ENCODE results near the gene ATG2B. TPM values are rescaled to one million over a fixed set of nuclear protein-coding genes. Genes with fewer than 3 reads are reported as not detected.

The ATG2B gene
- total RNA-seq, 1 donor from 2014 or later: 19.9 TPM

DNA sequence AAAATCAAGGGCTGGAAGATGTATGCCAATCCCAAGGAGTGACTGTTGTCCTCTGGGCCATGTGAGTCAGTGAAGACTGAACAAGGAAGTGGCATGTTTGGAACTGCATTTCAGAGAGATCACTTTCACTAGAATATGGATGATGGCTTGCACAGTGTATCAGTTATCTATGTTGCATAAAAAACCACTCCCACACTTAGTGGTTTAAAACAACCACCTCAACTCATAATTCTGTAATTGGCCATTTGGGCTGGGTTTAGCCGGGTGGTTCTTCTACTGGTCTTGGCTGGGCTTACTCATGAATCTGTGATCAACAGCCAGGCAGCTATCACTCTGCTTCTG, 91.7 kb downstream of the ATG2B start:
- Mint-ChIP-seq H3K9me3 (peaks cover 7% of the 10 kb centered on the region), H3K27ac (no peak overlapping the region), H3K27me3 (no peaks in the 10 kb centered on the region), H3K4me1 (ENCODE audit: unreplicated experiment) (peaks cover 36% of the 10 kb centered on the region), H3K4me3 (no peak overlapping the region), H3K36me3 (no peaks in the 10 kb centered on the region)
- TF ChIP-seq, protein P1, sequence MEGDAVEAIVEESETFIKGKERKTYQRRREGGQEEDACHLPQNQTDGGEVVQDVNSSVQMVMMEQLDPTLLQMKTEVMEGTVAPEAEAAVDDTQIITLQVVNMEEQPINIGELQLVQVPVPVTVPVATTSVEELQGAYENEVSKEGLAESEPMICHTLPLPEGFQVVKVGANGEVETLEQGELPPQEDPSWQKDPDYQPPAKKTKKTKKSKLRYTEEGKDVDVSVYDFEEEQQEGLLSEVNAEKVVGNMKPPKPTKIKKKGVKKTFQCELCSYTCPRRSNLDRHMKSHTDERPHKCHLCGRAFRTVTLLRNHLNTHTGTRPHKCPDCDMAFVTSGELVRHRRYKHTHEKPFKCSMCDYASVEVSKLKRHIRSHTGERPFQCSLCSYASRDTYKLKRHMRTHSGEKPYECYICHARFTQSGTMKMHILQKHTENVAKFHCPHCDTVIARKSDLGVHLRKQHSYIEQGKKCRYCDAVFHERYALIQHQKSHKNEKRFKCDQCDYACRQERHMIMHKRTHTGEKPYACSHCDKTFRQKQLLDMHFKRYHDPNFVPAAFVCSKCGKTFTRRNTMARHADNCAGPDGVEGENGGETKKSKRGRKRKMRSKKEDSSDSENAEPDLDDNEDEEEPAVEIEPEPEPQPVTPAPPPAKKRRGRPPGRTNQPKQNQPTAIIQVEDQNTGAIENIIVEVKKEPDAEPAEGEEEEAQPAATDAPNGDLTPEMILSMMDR (conservative IDR thresholded peaks at IDR 0.05): no peak
- DNase-seq (ENCODE audit: extremely low spot score, unreplicated experiment): no peak

DNA sequence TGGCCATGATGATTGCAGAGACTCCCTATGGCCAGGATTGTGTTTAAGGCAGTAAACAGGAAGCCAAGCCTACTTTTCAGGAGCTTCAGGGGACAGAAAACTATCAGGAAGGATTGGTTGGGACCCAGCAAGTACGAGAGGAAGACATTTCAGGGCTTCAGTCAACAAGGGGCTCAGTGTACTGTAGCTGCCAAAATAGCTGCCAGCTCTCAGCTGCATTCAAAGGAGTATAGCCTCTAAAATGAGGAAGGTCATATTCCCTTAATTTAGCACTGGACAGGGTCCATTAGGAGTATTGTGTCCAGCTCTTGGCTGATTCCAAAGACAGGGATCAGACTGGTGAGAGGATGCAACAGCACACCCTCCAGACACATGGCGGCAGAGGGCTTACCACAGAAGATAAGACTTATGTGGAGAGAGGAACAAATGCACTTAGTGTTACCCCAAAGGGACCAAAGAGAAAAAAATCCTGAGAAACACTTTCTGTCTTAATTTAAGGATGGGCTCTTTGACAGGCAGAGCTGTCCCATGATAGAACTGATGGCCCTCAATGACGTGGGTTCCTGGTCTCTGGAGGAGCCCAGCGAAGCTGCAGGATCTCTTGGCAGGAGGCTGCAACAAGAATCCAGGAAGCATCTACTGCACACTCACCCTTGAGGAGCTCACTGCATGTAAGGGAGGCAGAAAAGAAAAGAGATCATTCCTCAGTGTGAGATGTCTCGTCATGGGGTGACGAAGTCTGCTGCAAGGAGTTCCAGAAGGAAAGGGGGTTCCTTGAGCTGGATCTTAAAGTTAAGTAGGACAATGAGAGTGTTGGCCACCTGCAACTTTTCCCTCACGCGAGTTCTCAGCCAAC, 92.3 kb downstream of the ATG2B start:
- Mint-ChIP-seq H3K4me3 (no peak overlapping the region), H3K27me3 (no peaks in the 10 kb centered on the region), H3K27ac (no peak overlapping the region), H3K4me1 (ENCODE audit: unreplicated experiment) (peaks cover 40% of the 10 kb centered on the region), H3K36me3 (no peaks in the 10 kb centered on the region), H3K9me3 (peaks cover 7% of the 10 kb centered on the region)
- TF ChIP-seq, protein P1 (conservative IDR thresholded peaks at IDR 0.05): no peak
- DNase-seq (ENCODE audit: extremely low spot score, unreplicated experiment): no peak

DNA sequence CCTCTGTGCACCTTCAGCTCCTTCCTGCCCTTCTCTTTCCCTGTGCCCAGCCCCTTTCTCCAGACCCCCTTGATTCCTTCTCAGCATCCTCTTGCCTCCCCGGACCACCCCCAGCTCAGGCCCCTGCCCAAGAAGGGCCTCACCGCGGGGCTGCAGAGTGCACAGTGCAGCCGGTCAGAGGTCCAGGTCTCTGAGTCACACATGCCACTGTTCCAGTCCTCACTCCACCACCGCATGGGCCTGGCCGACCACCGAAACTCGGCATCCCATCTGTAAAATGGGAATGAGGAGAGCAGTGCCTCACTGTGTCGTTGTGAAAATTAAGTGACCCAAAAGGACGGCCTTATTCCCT, 93.8 kb downstream of the ATG2B start:
- DNase-seq (ENCODE audit: extremely low spot score, unreplicated experiment): peak; percentile 61
- Mint-ChIP-seq H3K4me3 (no peak overlapping the region), H3K4me1 (ENCODE audit: unreplicated experiment) (peaks cover 32% of the 10 kb centered on the region), H3K36me3 (no peaks in the 10 kb centered on the region), H3K27me3 (no peaks in the 10 kb centered on the region), H3K27ac (no peak overlapping the region), H3K9me3 (peaks cover 7% of the 10 kb centered on the region)
- TF ChIP-seq, protein P1 (conservative IDR thresholded peaks at IDR 0.05): no peak

DNA sequence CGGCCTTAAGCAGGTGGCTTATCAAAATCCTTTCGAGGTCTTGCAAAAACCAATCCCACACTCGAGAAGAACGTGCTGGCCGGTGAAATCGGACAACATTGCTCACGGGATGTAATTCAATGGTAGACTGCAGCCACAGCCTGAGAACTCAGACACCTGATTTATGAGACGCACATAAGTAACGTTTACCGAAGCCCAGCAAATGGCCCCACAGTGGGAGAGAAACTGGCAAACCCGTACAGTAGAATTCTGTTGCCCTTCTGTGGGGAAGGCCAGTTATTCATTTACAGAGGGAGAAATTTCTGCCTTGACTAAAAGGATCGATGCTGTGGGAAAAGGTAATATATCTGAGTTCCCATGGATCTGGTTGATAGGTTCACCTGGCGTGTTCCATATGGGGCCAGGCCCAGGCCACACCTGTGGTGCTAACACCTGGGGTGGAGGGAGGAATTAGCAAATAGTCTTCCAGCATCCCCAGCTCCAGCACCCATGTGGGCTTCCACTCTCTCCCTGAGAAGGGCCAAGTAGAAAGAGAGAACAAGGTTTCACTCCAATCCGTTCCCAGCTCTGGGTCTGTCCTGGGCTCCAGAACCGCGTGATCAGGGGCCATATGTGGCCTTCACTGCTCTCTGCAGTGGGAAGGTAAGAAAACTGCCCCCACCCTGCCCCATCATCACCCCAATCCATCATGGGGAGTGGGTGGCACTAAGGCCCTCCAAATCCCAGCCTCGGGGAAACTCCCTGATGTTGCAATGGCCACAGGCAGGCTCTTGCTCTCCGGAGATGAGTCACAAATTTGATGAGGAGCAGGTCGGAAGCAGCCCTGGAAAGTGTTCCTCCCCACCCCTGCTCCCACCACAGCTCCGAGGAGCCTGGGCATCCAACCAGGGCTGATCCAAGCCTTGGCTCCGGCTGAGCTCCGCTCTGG, 94.4 kb downstream of the ATG2B start:
- Mint-ChIP-seq H3K27ac (no peak overlapping the region), H3K4me3 (no peak overlapping the region), H3K4me1 (ENCODE audit: unreplicated experiment) (peaks cover 26% of the 10 kb centered on the region), H3K36me3 (no peaks in the 10 kb centered on the region), H3K27me3 (no peaks in the 10 kb centered on the region), H3K9me3 (peaks cover 10% of the 10 kb centered on the region)
- TF ChIP-seq, protein P1 (conservative IDR thresholded peaks at IDR 0.05): no peak
- peak; percentile 52 for DNase-seq (ENCODE audit: extremely low spot score, unreplicated experiment)

DNA sequence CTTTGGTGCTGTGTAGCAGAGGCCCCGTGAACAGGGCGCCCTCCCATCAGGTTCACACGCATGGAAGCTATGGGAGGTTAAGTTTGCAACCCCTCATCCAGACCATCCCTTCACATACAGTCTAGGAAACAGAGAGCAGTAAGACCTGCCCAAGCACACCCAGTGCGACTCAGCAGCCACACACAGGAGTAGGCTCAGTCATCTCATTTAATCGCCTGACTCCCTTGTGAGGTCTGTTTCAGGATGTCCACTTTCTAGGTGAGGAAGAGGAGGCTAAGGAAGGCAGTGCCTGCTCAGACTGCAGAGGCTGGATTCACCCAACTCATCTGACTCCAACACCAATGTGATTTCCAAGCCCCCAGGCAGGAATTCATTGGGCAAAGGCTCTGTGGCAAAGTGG, 95.2 kb downstream of the ATG2B start:
- H3K36me3 Mint-ChIP-seq: no peaks in the 10 kb centered on the region
- TF ChIP-seq, protein P1 (conservative IDR thresholded peaks at IDR 0.05): no peak
- peak overlapping the region; percentile 68 for H3K27ac Mint-ChIP-seq
- H3K9me3 Mint-ChIP-seq: peaks cover 17% of the 10 kb centered on the region
- peak; percentile 16 for DNase-seq (ENCODE audit: extremely low spot score, unreplicated experiment)
- no peaks in the 10 kb centered on the region for H3K27me3 Mint-ChIP-seq
- H3K4me3 Mint-ChIP-seq: peak overlapping the region; percentile 45
- H3K4me1 Mint-ChIP-seq (ENCODE audit: unreplicated experiment): peaks cover 25% of the 10 kb centered on the region
